Kidney (tissue), 14 donors: ENCODE data around the gene STAG1. TPM values are rescaled to one million over a fixed set of nuclear protein-coding genes. Genes with fewer than 3 reads are reported as not detected.

Source experiments
- DNase-seq, 5 donors: peaks; one replicate each; pipeline ENCODE4 v3.0.0-alpha.2; 2013 to 2020
- FAIRE-seq: peaks from 2 replicates; lab custom pipeline; 2012; peaks lifted over from hg19 to GRCh38; lab: Jason Lieb, UNC
- H3K27ac ChIP-seq, 2 donors: one replicate each; pipeline ENCODE4 v1.7.0; 2013; ENCODE audit warnings: low read depth in 2 of 2, low read length in 2 of 2, inconsistent platforms in 1 of 2
- H3K27me3 ChIP-seq: one replicate; pipeline ENCODE4 v1.7.1; 2013; ENCODE audit warnings: low read length, inconsistent platforms; ENCODE audit not compliant: control insufficient read depth, insufficient read depth
- H3K36me3 ChIP-seq, 3 donors: one replicate each; pipeline versions ENCODE4 v1.7.0 to v1.7.1; 2013; ENCODE audit warnings: low read length in 3 of 3, control low read depth in 1 of 3, inconsistent platforms in 1 of 3; ENCODE audit not compliant: insufficient read depth in 3 of 3, control insufficient read depth in 2 of 3
- H3K4me1 ChIP-seq, 3 donors: one replicate each; pipeline versions ENCODE4 v1.7.0 to v1.7.1; 2013; ENCODE audit warnings: low read length in 3 of 3, inconsistent platforms in 1 of 3, low read depth in 1 of 3; ENCODE audit not compliant: control insufficient read depth in 2 of 3, insufficient read depth in 2 of 3
- H3K4me3 ChIP-seq, 3 donors: one replicate each; pipeline versions ENCODE4 v1.7.0 to v1.8.1; 2013; ENCODE audit warnings: low read length in 3 of 3, control low read depth in 1 of 3, inconsistent platforms in 1 of 3
- H3K9ac ChIP-seq, 3 donors: one replicate each; pipeline versions ENCODE4 v1.7.0 to v1.7.1; 2013; ENCODE audit warnings: low read length in 3 of 3, control low read depth in 1 of 3, inconsistent platforms in 1 of 3
- H3K9me3 ChIP-seq, 3 donors: one replicate each; pipeline versions ENCODE4 v1.7.0 to v1.7.1; 2013; ENCODE audit warnings: low read length in 3 of 3, control low read depth in 1 of 3, inconsistent platforms in 1 of 3; ENCODE audit not compliant: control insufficient read depth in 2 of 3, insufficient read depth in 1 of 3
- CTCF ChIP-seq: IDR thresholded peaks from 3 replicates; pipeline ENCODE4 v1.5.1; 2012; ENCODE audit warnings: mild to moderate bottlenecking, moderate library complexity, borderline replicate concordance; ENCODE audit not compliant: insufficient read depth; ENCODE audit errors: extremely low read depth
- intact Hi-C: fragments of 100-400 bp; cut with DNase I; formaldehyde crosslinking; loops from one replicate; pipeline ENCODE4 v1.11.1; 2022
- polyA plus RNA-seq: library from polyadenylated mRNA; stranded (reverse); fragments of 350-450 nt; fragmentation: Illumina TruSeq; extraction: RNeasy Lipid Tissue Mini Kit (QIAGEN cat#74804); gene quantifications from one replicate; pipeline ENCODE4 v1.2.3, GENCODE V29; 2014; ENCODE audit warnings: low read depth, low replicate concordance; ENCODE audit not compliant: insufficient read depth
- total RNA-seq: library from RNA; stranded (reverse); fragmentation: NEBNext Ultra II Directional; extraction: Animal tissue kit (Norgen Biotek cat#: 25700); gene quantifications from one replicate; pipeline ENCODE4 v1.2.1, GENCODE V29; 2021
- donor health status: control.
- donor health status: control.
- donor health status: control.
- donor health status: control.
- donor health status: control.
- donor health status: DM: yes; HTN: yes; CAD: no.
- donor health status: Normal renal cell carcinoma (clear cell type).

STAG1 gene
- total and polyA plus RNA-seq, 2 donors from 2014 or later: 7.8 to 49.9 TPM

DNA sequence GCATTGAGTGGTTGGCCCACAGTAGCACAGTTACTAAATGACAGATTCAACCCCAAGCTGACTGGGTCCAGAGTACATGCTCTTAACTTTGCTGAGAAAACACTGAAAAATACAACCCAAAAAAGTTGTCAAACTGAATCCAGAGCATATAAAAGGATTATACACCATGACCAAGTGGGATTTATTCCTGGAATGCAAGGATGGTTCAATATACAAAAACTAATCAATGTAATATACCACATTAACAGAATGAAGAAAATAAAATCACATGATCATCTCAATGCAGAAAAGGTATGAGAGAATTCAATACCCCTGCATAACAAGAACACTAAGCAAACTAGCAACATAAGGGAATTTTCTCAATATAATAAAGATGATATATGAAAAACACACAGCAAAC, 98.5 kb downstream of the STAG1 start:
- no peak for TF ChIP-seq CTCF
- FAIRE-seq (no peak), DNase-seq (no peak)
- intact Hi-C loops: no loop called here
- Histone ChIP-seq H3K9ac (no peak overlapping the region), H3K9me3 (peaks cover 0 to 17% (median 0%) of the 10 kb centered on the region in 3 donors), H3K4me1 (peaks cover 0 to 3% (median 0%) of the 10 kb centered on the region in 3 donors), H3K4me3 (no peak overlapping the region), H3K27ac (no peak overlapping the region), H3K27me3 (no peaks in the 10 kb centered on the region), H3K36me3 (no peaks in the 10 kb centered on the region)

DNA sequence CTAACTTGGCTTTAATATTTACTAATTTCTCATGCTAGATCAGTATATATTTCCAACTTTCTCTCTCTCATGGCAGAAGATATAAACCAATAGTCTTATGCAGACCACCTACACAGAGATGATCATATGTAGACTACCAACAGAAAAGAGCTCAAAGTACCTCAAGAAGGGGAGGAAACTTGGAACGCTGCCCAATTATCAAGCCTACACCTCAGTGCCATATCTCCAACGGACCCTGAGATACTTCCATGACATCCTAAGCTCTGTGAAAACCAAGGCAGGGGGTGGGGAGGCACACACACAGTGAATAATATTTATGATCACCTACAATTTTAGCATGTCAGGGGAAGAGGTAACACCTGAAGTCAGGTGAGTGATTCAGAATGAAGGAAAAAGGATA, 100.6 kb downstream of the STAG1 start:
- Histone ChIP-seq H3K27me3 (no peaks in the 10 kb centered on the region), H3K4me3 (no peak overlapping the region), H3K9ac (no peak overlapping the region), H3K27ac (no peak overlapping the region), H3K9me3 (peaks cover 0 to 17% (median 0%) of the 10 kb centered on the region in 3 donors), H3K36me3 (no peaks in the 10 kb centered on the region), H3K4me1 (peaks cover 0 to 3% (median 0%) of the 10 kb centered on the region in 3 donors)
- TF ChIP-seq CTCF: no peak
- DNase-seq (no peak), FAIRE-seq (no peak)
- intact Hi-C loops: no loop called here

- Histone ChIP-seq H3K9ac (no peak overlapping the region), H3K27me3 (no peaks in the 10 kb centered on the region), H3K4me1 (peaks cover 0 to 3% (median 0%) of the 10 kb centered on the region in 3 donors), H3K4me3 (no peak overlapping the region), H3K27ac (no peak overlapping the region), H3K9me3 (peaks cover 0 to 17% (median 0%) of the 10 kb centered on the region in 3 donors), H3K36me3 (no peaks in the 10 kb centered on the region)
- intact Hi-C loops: no loop called here
- FAIRE-seq (no peak), DNase-seq (no peak)
- TF ChIP-seq CTCF: no peak
These were observed 101.7 kb downstream of the STAG1 start for GRCh38 chr3:136650461-136650860.

DNA sequence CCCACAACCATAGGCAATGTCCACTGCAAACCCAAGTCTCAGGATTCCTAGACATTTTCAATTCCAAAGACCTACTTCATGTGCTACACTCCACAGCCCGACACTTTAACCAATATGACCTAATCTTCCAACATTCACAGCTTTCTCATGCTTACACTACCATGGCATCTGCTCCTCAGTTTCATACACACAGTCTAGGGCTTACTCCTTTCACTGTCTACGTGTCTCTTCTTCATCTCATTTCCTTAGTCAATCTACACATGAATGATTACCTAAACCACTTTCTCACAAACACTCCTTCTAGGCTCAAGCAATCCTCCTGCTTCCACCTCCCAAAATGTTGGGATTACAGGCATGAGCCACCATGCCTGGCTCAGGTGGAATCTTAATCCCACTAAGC, 106.3 kb downstream of the STAG1 start:
- DNase-seq (no peak), FAIRE-seq (no peak)
- intact Hi-C loops: no loop called here
- H3K4me1 ChIP-seq: no peaks in the 10 kb centered on the region
- no peak overlapping the region for H3K4me3 ChIP-seq
- no peaks in the 10 kb centered on the region for H3K36me3 ChIP-seq
- H3K27ac ChIP-seq: no peak overlapping the region
- H3K9me3 ChIP-seq: no peaks in the 10 kb centered on the region
- TF ChIP-seq CTCF: no peak
- H3K9ac ChIP-seq: no peak overlapping the region
- H3K27me3 ChIP-seq: no peaks in the 10 kb centered on the region
